GM19035 (cell line): Measurements from ENCODE around the gene SDR39U1.

ENCODE experiments used
- ATAC-seq: cut with Tn5 transposase; IDR thresholded peaks from one replicate; pipeline ENCODE4 v1.9.1; 2021; ENCODE audit not compliant: unreplicated experiment

The SDR39U1 gene

GRCh38 chr14:24414077-24414476, 28.5 kb downstream of the SDR39U1 start:
- no peak for ATAC-seq

DNA sequence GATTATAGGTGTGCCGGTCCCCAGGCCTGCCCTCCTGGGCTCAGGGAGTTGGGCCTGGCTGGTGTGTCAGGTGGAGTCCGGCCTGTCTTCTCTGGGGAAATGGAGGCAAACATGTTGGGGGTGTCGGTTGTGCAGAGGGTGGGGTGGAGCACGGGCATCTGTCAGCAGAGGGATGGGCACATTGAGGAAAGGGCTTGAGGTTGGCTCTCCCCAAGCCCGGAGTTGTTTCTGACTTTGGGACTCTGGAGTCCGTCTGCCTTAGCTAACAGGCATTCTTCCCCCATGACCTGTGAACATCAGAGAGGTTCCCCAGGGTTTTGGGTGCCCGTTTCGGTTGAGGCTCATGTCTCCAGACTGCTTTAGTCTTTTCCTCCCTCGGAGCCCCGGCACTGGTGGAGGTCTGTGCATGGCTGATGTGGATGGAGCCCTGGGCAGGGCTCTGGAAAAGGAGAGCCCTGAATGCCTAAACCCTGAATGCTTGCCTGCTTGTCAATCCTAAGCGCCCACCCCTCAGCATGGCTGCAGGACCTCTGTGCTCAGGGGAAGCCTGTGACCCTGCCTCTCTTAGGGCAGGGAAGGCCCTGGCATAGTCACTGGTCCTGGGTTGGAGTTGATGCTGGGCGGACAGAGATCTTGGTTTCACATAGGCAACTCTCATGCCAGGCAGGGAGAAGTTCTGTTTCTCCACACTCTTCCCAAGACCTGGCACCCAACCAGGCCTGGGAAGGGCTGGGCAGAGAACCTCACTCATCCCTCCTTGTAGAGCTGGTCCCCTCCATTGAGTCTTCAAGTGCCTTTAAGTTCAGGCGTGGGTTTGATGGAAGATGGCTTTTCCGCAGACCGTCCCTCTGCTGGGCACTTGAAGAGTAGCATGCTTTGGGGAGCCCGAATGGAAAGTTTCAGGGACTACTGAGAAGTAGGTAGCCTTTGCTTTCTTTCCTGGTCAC, 30.9 kb downstream of the SDR39U1 start:
- no peak for ATAC-seq

- no peak for ATAC-seq
Measured at GRCh38 chr14:24409956-24410355, 32.6 kb downstream of the SDR39U1 start.

- ATAC-seq: no peak
Measured at GRCh38 chr14:24409192-24409591, 33.4 kb downstream of the SDR39U1 start.

DNA sequence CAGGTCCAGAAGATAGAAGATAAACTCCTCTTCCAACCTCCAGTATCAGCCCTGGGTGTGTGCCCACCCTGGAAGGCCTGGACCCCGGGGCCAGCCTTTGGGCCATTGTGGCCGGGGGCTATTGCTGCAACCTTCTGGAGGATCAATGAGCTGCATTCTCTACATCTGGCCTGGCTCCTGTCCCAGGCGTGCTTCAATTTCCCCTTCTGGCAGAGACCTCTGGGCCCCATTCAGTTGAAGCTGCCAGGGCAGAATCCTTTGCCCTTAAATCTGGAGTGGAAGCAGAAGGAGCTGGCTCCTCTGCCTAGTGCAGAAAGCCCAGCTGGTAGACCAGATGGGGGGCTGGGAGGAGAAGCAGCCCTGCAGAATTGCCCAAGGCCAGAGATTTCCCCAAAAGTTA, 33.8 kb downstream of the SDR39U1 start:
- no peak for ATAC-seq

DNA sequence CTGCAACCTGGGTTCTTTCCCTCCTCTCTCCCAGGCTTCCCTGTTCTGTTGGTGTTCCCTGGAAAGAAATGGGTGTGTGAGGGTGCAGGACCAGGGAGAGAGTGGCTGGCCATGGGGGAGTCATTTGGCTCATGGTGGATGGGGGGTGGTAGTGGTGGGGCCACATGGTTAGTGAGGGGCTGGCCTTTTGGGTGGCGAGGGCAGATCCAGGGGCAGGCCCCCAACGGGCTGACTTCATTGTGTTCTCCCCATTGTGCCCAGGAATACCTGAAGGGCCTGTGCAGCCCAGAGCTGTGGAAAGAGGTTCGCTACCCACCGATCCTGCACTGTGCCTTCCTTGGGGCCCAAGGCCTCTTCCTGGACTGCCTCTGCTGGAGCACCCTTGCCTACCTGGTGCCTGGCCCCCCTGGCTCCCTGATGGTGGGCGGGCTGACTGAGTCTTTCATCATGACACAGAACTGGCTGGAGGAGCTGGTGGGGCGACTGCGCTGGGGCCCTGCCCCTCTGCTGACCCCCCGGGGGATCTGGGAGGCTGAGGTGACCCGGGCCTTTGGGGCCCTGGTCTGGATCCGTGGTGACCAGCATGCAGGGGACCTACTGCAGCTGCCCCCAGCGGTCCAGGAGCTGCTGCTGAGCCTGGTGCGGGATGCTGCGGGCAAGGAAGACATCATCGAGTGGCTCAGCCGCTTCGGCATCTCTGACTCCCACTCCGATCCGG, 34.8 kb downstream of the SDR39U1 start:
- ATAC-seq: no peak

GRCh38 chr14:24406416-24406815, 36.2 kb downstream of the SDR39U1 start:
- ATAC-seq: no peak

- ATAC-seq: no peak
Measured at GRCh38 chr14:24404814-24405213, 37.8 kb downstream of the SDR39U1 start.

- no peak for ATAC-seq
Measured at GRCh38 chr14:24403294-24403998, 39.1 kb downstream of the SDR39U1 start.

DNA sequence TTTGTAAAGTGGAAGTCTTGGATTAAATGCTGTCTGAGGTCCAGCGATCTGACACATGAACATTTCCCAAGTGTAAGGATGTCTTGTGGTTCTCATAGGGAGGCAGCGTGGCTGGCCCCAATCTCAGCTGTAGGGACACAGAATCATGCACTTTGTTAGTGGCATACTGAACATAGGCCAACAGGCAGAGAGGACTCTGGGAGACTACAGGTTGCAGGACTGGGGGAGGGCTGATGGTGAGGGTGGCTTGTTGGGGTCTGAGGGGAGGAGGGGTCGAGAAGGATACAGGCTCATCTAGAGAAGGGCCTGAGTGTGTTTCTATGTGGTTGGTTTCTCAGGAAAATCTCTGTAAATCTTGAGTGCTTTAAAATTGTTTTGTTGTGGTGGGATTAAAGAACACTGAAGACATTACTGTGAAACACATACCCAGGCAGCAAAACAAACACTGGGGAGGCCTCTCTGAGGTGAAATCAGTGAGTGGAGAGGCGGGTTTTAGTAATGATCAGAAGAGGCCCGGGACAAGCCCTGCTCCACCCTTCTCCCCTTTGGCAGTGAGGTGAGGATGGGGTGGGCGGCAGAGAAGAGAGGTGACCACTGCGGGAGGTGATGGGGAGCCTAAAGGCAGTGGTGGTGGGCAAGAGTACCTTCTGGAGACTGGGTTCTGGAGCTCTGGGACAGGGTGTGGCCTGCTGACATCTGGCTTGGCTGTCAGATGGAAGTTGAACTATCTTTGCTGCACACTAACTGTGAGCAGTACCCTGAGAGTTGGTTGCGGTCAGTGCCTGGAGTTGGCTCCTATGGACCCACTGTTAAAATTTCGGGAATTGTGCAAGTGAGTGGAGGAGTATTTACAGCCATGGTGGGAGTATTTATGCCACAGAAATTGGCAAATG, 40.5 kb downstream of the SDR39U1 start:
- ATAC-seq: no peak

GRCh38 chr14:24399999-24400718, 42.4 kb downstream of the SDR39U1 start:
- ATAC-seq: no peak

DNA sequence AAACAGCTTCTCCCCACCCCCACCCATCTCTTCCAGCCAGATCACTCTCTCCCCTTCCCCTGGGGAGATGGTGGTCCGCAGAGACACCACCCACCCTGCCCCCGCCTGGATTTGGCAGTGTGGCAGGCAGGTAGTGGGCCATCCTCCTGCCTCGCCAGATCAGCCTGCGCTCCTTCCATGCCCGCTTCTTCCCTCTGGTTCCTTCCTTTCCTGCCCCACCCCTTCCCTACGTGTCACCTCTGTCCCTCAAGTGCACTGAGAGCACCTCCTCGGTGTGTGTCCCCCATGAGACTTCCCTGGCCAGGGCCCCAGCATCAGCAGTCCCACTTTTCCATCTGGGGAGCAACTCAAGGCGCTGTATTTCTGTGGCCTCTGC, 43.1 kb downstream of the SDR39U1 start:
- no peak for ATAC-seq

DNA sequence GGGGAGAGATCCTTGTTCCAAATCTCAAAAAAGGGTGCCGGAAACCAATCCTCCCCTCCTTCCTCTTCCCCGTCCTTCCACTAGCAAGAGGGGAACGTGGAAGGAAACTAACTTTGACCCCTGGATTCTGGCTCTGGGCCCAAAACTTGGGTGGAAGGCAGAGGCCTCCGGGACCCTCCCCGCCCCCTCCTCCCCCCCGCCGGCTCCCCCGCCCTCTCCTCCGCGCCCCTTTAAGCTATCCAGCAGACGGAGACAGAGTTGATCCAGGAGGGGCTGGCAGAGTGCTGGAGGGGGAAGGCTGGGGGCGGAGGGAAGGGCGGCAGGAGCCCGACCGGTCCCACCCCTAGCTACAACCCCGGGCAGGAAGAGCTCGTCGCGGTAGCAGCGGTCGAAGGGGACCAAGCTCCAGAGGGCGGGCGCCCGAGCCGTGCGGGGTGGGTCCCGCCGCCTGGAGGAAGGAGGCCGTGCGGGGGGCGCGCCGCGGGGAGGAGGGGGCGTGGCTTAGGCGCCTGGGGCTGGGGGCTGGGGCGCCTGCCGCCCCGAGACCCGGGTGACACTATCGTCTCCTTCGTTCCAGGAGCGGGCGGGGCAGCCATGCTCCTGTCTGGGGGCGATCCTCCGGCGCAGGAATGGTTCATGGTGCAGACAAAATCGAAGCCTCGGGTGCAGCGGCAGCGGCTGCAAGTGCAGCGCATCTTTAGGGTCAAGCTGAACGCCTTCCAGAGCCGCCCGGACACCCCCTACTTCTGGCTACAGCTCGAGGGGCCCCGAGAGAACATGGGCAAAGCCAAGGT, 43.7 kb downstream of the SDR39U1 start, which contains the start of gene NYNRIN:
NYNRIN (plus strand) TSS at position 351 of the 794 bp plus-strand sequence; CDS start at position 595, 244 bp downstream.
- no peak for ATAC-seq

DNA sequence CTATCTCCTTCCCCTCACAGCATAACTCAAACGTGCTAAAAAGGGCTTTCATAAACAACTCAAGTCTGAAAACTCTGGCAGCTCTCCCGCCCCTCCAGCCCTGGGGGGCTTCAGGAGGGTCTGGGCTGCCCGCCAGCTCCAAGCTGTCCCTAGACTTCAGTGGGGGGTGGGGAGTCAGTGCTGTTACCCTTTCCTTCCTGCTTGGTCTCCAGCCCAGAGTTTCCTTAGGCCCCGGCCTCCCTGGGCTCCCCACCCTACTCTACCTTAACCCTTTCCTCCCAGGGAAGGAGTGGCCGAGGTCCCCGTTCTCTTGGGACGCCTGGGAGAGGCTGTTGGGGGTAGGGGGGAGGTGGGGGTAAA, 44.3 kb downstream of the SDR39U1 start:
- no peak for ATAC-seq

- ATAC-seq: no peak
Measured at GRCh38 chr14:24397639-24398292, 44.8 kb downstream of the SDR39U1 start.

- ATAC-seq: no peak
Measured at GRCh38 chr14:24395609-24396582, 46.7 kb downstream of the SDR39U1 start.

- no peak for ATAC-seq
Measured at GRCh38 chr14:24394275-24394674, 48.3 kb downstream of the SDR39U1 start.
